CD4-positive, alpha-beta T cell (primary cell): ENCODE results near the gene IGF2R. TPM values are rescaled to one million over a fixed set of nuclear protein-coding genes. Genes with fewer than 3 reads are reported as not detected.
A peak's percentile ranks its signal among the peaks of the same experiment; 100 is the strongest.

ENCODE experiments used
- ATAC-seq: fragments of 200-7000 bp; cut with Tn5 transposase; one replicate; pipeline ENCODE4 v1.10.0; 2022; ENCODE audit warnings: mild to moderate bottlenecking; ENCODE audit not compliant: poor library complexity
- CTCF ChIA-PET: fragments of 350-600 bp; sonication (Branson Sonifier 250); formaldehyde crosslinking; loops from one replicate; lab custom pipeline; 2021; ENCODE audit warnings: antibody characterized with exemption, inconsistent platforms; lab: Charles Lee
- POLR2A ChIA-PET: fragments of 350-600 bp; sonication (Branson Sonifier 250); formaldehyde crosslinking; loops from one replicate; lab custom pipeline; 2021; ENCODE audit warnings: antibody characterized with exemption, inconsistent platforms; lab: Charles Lee
- DNase-seq, 14 experiments: peaks; one replicate each; pipeline ENCODE4 v3.0.0-alpha.2; 2013 to 2020; ENCODE audit warnings: mixed read lengths in 2 of 14
- H3K27ac ChIP-seq, 2 donors: one replicate each; pipeline versions ENCODE4 v1.5.1 to v1.7.0; 2013; ENCODE audit warnings: low read length in 2 of 2, low read depth in 1 of 2, mild to moderate bottlenecking in 1 of 2
- H3K27me3 ChIP-seq, 2 experiments: 1 replicate in 1 of 2; 2 replicates in 1 of 2; pipeline versions ENCODE4 v1.6.1 to v1.7.0; 2013; ENCODE audit warnings: low read length in 2 of 2, control low read depth in 1 of 2, mild to moderate bottlenecking in 1 of 2, moderate library complexity in 1 of 2; ENCODE audit not compliant: insufficient read depth in 2 of 2, control insufficient read depth in 1 of 2
- H3K36me3 ChIP-seq: one replicate; pipeline ENCODE4 v1.6.1; 2013; ENCODE audit warnings: low read length, control low read depth; ENCODE audit not compliant: insufficient read depth
- H3K4me1 ChIP-seq: one replicate; pipeline ENCODE4 v1.6.1; 2013; ENCODE audit warnings: low read length, control low read depth; ENCODE audit not compliant: insufficient read depth
- H3K4me3 ChIP-seq: one replicate; pipeline ENCODE4 v1.5.1; 2013; ENCODE audit warnings: mild to moderate bottlenecking, low read length, moderate library complexity
- H3K9me3 ChIP-seq, 2 experiments: 1 replicate in 1 of 2; 2 replicates in 1 of 2; pipeline versions ENCODE4 v1.6.1 to v1.7.0; 2013; ENCODE audit warnings: low read length in 2 of 2, mild to moderate bottlenecking in 2 of 2, control low read depth in 1 of 2, moderate library complexity in 1 of 2; ENCODE audit not compliant: control insufficient read depth in 1 of 2, insufficient read depth in 1 of 2
- H3K27ac Mint-ChIP-seq: one replicate; pipeline ENCODE4 v1.8.0; 2020; ENCODE audit warnings: mixed read lengths
- H3K27me3 Mint-ChIP-seq: one replicate; pipeline ENCODE4 v1.8.0; 2021; ENCODE audit warnings: mixed read lengths
- H3K36me3 Mint-ChIP-seq: one replicate; pipeline ENCODE4 v1.8.0; 2021; ENCODE audit warnings: low read depth, mixed read lengths
- H3K4me1 Mint-ChIP-seq: one replicate; pipeline ENCODE4 v1.8.0; 2021; ENCODE audit warnings: low read depth, mixed read lengths
- H3K4me3 Mint-ChIP-seq: one replicate; pipeline ENCODE4 v1.8.0; 2020; ENCODE audit warnings: mild to moderate bottlenecking, mixed read lengths
- H3K9me3 Mint-ChIP-seq: one replicate; pipeline ENCODE4 v1.8.0; 2020; ENCODE audit warnings: mixed read lengths
- CTCF ChIP-seq: fragments of 200-600 bp; IDR thresholded peaks from one replicate; pipeline ENCODE4 v1.8.0; 2022; ENCODE audit warnings: antibody characterized with exemption, mild to moderate bottlenecking
- intact Hi-C, 2 experiments: fragments of 100-400 bp; cut with DNase I in 1 of 2; cut with micrococcal nuclease in 1 of 2; formaldehyde crosslinking; loops; one replicate each; pipeline versions ENCODE4 v1.15.1 to v1.9.0; 2023 to 2025; cut with DNase I, micrococcal nuclease
- total RNA-seq, 174 experiments: library from RNA in 2 of 174; stranded (reverse) in 2 of 174; gene quantifications; one replicate each; pipeline ENCODE4 v1.2.3 and lab custom pipeline; 2021 to 2026

The IGF2R gene
- total RNA-seq, 2 experiments from 2014 or later: 43.8 to 46.7 TPM

- ChIA-PET POLR2A (no interaction called here), CTCF (no interaction called here)
- ATAC-seq (no peak), DNase-seq (no peak)
- Mint-ChIP-seq H3K27ac (no peak overlapping the region), H3K4me1 (no peaks in the 10 kb centered on the region), H3K4me3 (no peak overlapping the region), H3K27me3 (no peaks in the 10 kb centered on the region), H3K9me3 (no peaks in the 10 kb centered on the region), H3K36me3 (no peaks in the 10 kb centered on the region)
- no peaks in the 10 kb centered on the region for H3K36me3 ChIP-seq
- TF ChIP-seq CTCF: no peak
- no peaks in the 10 kb centered on the region for H3K27me3 ChIP-seq
- intact Hi-C loops: loop anchor here in 1 of 2 experiments (10.0 kb wide), 1 partner anchor 565 kb away; no protein-coding TSS in a partner anchor
- H3K9me3 ChIP-seq: no peaks in the 10 kb centered on the region
- no peaks in the 10 kb centered on the region for H3K4me1 ChIP-seq
- no peak overlapping the region for H3K27ac ChIP-seq
- H3K4me3 ChIP-seq: no peak overlapping the region
These were observed 8.9 kb upstream of the IGF2R start for GRCh38 chr6:159959976-159960384.

- POLR2A ChIA-PET: no interaction called here
- Mint-ChIP-seq H3K4me1 (no peaks in the 10 kb centered on the region), H3K36me3 (no peaks in the 10 kb centered on the region), H3K9me3 (no peaks in the 10 kb centered on the region), H3K4me3 (no peak overlapping the region), H3K27me3 (no peaks in the 10 kb centered on the region), H3K27ac (no peak overlapping the region)
- no peaks in the 10 kb centered on the region for H3K9me3 ChIP-seq
- intact Hi-C loops: loop anchor here in 1 of 2 experiments (10.0 kb wide), 1 partner anchor 564 kb away; no protein-coding TSS in a partner anchor
- no peaks in the 10 kb centered on the region for H3K4me1 ChIP-seq
- no peaks in the 10 kb centered on the region for H3K36me3 ChIP-seq
- CTCF ChIA-PET: no interaction called here
- H3K4me3 ChIP-seq: no peak overlapping the region
- no peak for TF ChIP-seq CTCF
- no peak overlapping the region for H3K27ac ChIP-seq
- no peak for ATAC-seq
- no peak for DNase-seq
- H3K27me3 ChIP-seq: no peaks in the 10 kb centered on the region
These were observed 8.4 kb upstream of the IGF2R start for GRCh38 chr6:159960485-159960884.

- ChIA-PET CTCF (no interaction called here), POLR2A (no interaction called here)
- intact Hi-C loops: loop anchor here in 1 of 2 experiments (10.0 kb wide), 1 partner anchor 563 kb away; no protein-coding TSS in a partner anchor
- Mint-ChIP-seq H3K27me3 (no peaks in the 10 kb centered on the region), H3K9me3 (no peaks in the 10 kb centered on the region), H3K4me3 (no peak overlapping the region), H3K4me1 (no peaks in the 10 kb centered on the region), H3K36me3 (no peaks in the 10 kb centered on the region), H3K27ac (no peak overlapping the region)
- Histone ChIP-seq H3K27ac (no peak overlapping the region), H3K36me3 (no peaks in the 10 kb centered on the region), H3K27me3 (no peaks in the 10 kb centered on the region), H3K4me3 (no peak overlapping the region), H3K9me3 (no peaks in the 10 kb centered on the region), H3K4me1 (no peaks in the 10 kb centered on the region)
- TF ChIP-seq CTCF: no peak
- ATAC-seq: no peak
- DNase-seq: peak in 2 of 14 experiments; percentile 47 to 58
These were observed 7.4 kb upstream of the IGF2R start for GRCh38 chr6:159961528-159961927.
